ENCODE data around the gene TBC1D5.

TBC1D5 gene

DNA sequence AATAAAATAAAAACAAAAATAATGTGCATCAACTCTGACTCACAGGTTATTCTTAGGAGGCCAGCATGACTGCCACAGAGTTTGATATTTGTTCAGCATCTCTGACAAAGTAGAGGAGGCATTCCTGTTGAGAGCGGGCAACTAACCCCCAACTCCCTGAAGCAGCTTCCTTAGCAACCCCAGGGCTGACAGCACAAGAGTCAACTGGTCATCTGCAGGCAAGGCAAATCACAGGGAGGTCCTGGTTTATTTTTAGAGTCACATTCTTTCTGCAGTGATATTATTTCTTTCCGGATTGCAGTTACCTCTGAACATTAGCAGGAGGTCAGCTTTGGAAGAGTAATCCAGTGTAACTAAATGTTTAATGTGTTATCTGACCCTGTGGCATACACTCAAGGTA is 584.7 kb downstream of the TBC1D5 start:
- no peak overlapping the region for H3K4me3 ChIP-seq (ENCODE audit: low read depth, low read length)
- no peak for DNase-seq (ENCODE audit: low read depth)
- TF ChIP-seq, protein P1, sequence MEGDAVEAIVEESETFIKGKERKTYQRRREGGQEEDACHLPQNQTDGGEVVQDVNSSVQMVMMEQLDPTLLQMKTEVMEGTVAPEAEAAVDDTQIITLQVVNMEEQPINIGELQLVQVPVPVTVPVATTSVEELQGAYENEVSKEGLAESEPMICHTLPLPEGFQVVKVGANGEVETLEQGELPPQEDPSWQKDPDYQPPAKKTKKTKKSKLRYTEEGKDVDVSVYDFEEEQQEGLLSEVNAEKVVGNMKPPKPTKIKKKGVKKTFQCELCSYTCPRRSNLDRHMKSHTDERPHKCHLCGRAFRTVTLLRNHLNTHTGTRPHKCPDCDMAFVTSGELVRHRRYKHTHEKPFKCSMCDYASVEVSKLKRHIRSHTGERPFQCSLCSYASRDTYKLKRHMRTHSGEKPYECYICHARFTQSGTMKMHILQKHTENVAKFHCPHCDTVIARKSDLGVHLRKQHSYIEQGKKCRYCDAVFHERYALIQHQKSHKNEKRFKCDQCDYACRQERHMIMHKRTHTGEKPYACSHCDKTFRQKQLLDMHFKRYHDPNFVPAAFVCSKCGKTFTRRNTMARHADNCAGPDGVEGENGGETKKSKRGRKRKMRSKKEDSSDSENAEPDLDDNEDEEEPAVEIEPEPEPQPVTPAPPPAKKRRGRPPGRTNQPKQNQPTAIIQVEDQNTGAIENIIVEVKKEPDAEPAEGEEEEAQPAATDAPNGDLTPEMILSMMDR (IDR thresholded peaks at IDR 0.05; ENCODE audit: control insufficient read depth, extremely low read depth, insufficient read depth), result no peak

- no peak overlapping the region for H3K4me3 ChIP-seq (ENCODE audit: low read depth, low read length)
- TF ChIP-seq, protein P1 (IDR thresholded peaks at IDR 0.05; ENCODE audit: control insufficient read depth, extremely low read depth, insufficient read depth), result no peak
- no peak for DNase-seq (ENCODE audit: low read depth)
These were observed 585.6 kb downstream of the TBC1D5 start for GRCh38 chr3:17156864-17157263.

GRCh38 chr3:17155951-17156350 is 586.5 kb downstream of the TBC1D5 start:
- TF ChIP-seq, protein P1 (IDR thresholded peaks at IDR 0.05; ENCODE audit: control insufficient read depth, extremely low read depth, insufficient read depth), result no peak
- DNase-seq (ENCODE audit: low read depth), result no peak

GRCh38 chr3:17154941-17155340 is 587.5 kb downstream of the TBC1D5 start:
- DNase-seq (ENCODE audit: low read depth), result no peak
- TF ChIP-seq, protein P1 (IDR thresholded peaks at IDR 0.05; ENCODE audit: control insufficient read depth, extremely low read depth, insufficient read depth), result no peak
- no peak overlapping the region for H3K4me3 ChIP-seq (ENCODE audit: low read depth, low read length)

More at GRCh38 chr3:17155951-17156350, 586.5 kb downstream of the TBC1D5 start:
- H3K4me3 ChIP-seq (ENCODE audit: low read depth, low read length), result no peak overlapping the region

- TF ChIP-seq, protein P1 (IDR thresholded peaks at IDR 0.05; ENCODE audit: control insufficient read depth, extremely low read depth, insufficient read depth), result no peak
- H3K4me3 ChIP-seq (ENCODE audit: low read depth, low read length), result no peak overlapping the region
- no peak for DNase-seq (ENCODE audit: low read depth)
These were observed 588.2 kb downstream of the TBC1D5 start for GRCh38 chr3:17154221-17154620.

GRCh38 chr3:17153209-17153608 is 589.2 kb downstream of the TBC1D5 start:
- no peak overlapping the region for H3K4me3 ChIP-seq (ENCODE audit: low read depth, low read length)
- TF ChIP-seq, protein P1 (IDR thresholded peaks at IDR 0.05; ENCODE audit: control insufficient read depth, extremely low read depth, insufficient read depth), result no peak
- no peak for DNase-seq (ENCODE audit: low read depth)

GRCh38 chr3:17151598-17152373 is 590.6 kb downstream of the TBC1D5 start:
- no peak overlapping the region for H3K4me3 ChIP-seq (ENCODE audit: low read depth, low read length)

More at GRCh38 chr3:17151598-17152373, 590.6 kb downstream of the TBC1D5 start:
- DNase-seq (ENCODE audit: low read depth), result no peak
- TF ChIP-seq, protein P1 (IDR thresholded peaks at IDR 0.05; ENCODE audit: control insufficient read depth, extremely low read depth, insufficient read depth), result no peak
